Activated CD4-positive, alpha-beta T cell treated with anti-CD3 and anti-CD28 coated beads for 36 hours (primary cell): ENCODE measurements around the gene TP73. TPM values are rescaled to one million over a fixed set of nuclear protein-coding genes. Genes with fewer than 3 reads are reported as not detected.
"Not testable (repeated sequence)": the region's sequence is repeated elsewhere in the genome, so short reads cannot be mapped to it uniquely, and the experiment has no call there.

Source experiments
- ATAC-seq: fragments of 200-7000 bp; cut with Tn5 transposase; one replicate; pipeline ENCODE4 v1.10.0; 2021; ENCODE audit warnings: mild to moderate bottlenecking, moderate library complexity
- CTCF ChIA-PET: fragments of 350-600 bp; sonication (Branson Sonifier 250); formaldehyde crosslinking; loops from one replicate; lab custom pipeline; 2021; ENCODE audit warnings: antibody characterized with exemption; lab: Charles Lee
- POLR2A ChIA-PET: fragments of 350-600 bp; sonication (Branson Sonifier 250); formaldehyde crosslinking; loops from one replicate; lab custom pipeline; 2021; ENCODE audit warnings: antibody characterized with exemption, inconsistent platforms; lab: Charles Lee
- DNase-seq: peaks from one replicate; pipeline ENCODE4 v3.0.0-alpha.2; 2020
- H3K27ac Mint-ChIP-seq: one replicate; pipeline ENCODE4 v1.8.0; 2021; ENCODE audit warnings: mixed read lengths
- H3K27me3 Mint-ChIP-seq: one replicate; pipeline ENCODE4 v1.8.0; 2021; ENCODE audit warnings: mixed read lengths
- H3K36me3 Mint-ChIP-seq: one replicate; pipeline ENCODE4 v1.8.0; 2021; ENCODE audit warnings: low read depth, mixed read lengths
- H3K4me1 Mint-ChIP-seq: one replicate; pipeline ENCODE4 v1.8.0; 2021; ENCODE audit warnings: mixed read lengths
- H3K4me3 Mint-ChIP-seq: one replicate; pipeline ENCODE4 v1.8.0; 2021; ENCODE audit warnings: mild to moderate bottlenecking, moderate library complexity, mixed read lengths
- H3K9me3 Mint-ChIP-seq: one replicate; pipeline ENCODE4 v1.8.0; 2021; ENCODE audit warnings: low read depth, mixed read lengths
- intact Hi-C, 2 experiments: fragments of 100-400 bp; cut with DNase I in 1 of 2; cut with micrococcal nuclease in 1 of 2; formaldehyde crosslinking; loops; one replicate each; pipeline versions ENCODE4 v1.14.2 to v1.15.1; 2022 to 2024; cut with DNase I, micrococcal nuclease
- total RNA-seq, 2 experiments: library from RNA; stranded (reverse); gene quantifications; one replicate each; pipeline ENCODE4 v1.2.3, GENCODE V29; 2021

Gene TP73
- total RNA-seq, 2 experiments from 2014 or later = 0.32 to 0.40 TPM

GRCh38 chr1:3717715-3718601 is 65.6 kb downstream of the TP73 start:
- DNase-seq = peak; percentile 38
- peaks cover 1% of the 10 kb centered on the region for H3K27me3 Mint-ChIP-seq
- no peak overlapping the region for H3K4me3 Mint-ChIP-seq
- ChIA-PET POLR2A (no interaction called here), CTCF (no interaction called here)
- peaks cover 10% of the 10 kb centered on the region for H3K4me1 Mint-ChIP-seq
- no peaks in the 10 kb centered on the region for H3K9me3 Mint-ChIP-seq
- no peak overlapping the region for H3K27ac Mint-ChIP-seq
- H3K36me3 Mint-ChIP-seq = no peaks in the 10 kb centered on the region
- ATAC-seq = no peak
- intact Hi-C loops = no loop called here

- Mint-ChIP-seq H3K4me1 (peaks cover 10% of the 10 kb centered on the region), H3K9me3 (no peaks in the 10 kb centered on the region)
These were observed 66.4 kb downstream of the TP73 start for GRCh38 chr1:3718764-3719163.

DNA sequence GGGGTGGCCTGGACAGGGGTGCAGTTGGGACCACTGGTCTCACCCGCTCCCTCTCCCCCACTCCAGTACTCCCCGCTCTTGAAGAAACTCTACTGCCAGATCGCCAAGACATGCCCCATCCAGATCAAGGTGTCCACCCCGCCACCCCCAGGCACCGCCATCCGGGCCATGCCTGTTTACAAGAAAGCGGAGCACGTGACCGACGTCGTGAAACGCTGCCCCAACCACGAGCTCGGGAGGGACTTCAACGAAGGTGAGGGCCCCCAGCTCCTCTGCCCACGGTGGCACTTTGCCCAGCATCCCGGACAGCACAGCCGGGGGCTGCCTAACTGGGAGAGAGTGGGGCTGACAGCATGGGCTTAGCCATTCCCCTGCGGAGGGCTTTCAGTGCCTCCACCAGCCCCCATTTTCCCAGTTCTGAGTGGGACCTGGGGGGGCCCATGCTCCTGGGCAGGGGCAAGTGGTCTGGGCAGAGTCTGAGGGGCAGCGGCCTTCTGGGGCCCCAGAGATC is 69.7 kb downstream of the TP73 start:
- Mint-ChIP-seq H3K27me3 (peaks cover 2% of the 10 kb centered on the region), H3K9me3 (no peaks in the 10 kb centered on the region), H3K4me1 (peaks cover 10% of the 10 kb centered on the region), H3K4me3 (no peak overlapping the region), H3K36me3 (no peaks in the 10 kb centered on the region), H3K27ac (no peak overlapping the region)
- ChIA-PET POLR2A (no interaction called here), CTCF (no interaction called here)
- DNase-seq (no peak), ATAC-seq (no peak)
- intact Hi-C loops = loop anchor here in 1 of 2 experiments (10.0 kb wide), 2 partner anchors 157 to 227 kb away; no protein-coding TSS in a partner anchor

More at GRCh38 chr1:3718764-3719163, 66.4 kb downstream of the TP73 start:
- intact Hi-C loops = no loop called here
- ChIA-PET CTCF (no interaction called here), POLR2A (no interaction called here)
- DNase-seq (no peak), ATAC-seq (no peak)
- peaks cover 1% of the 10 kb centered on the region for H3K27me3 Mint-ChIP-seq
- H3K27ac Mint-ChIP-seq = no peak overlapping the region
- H3K36me3 Mint-ChIP-seq = no peaks in the 10 kb centered on the region
- H3K4me3 Mint-ChIP-seq = no peak overlapping the region

GRCh38 chr1:3722846-3723245 is 70.5 kb downstream of the TP73 start:
- intact Hi-C loops = loop anchor here in 1 of 2 experiments (10.0 kb wide), 2 partner anchors 158 to 228 kb away; no protein-coding TSS in a partner anchor
- ChIA-PET CTCF (no interaction called here), POLR2A (no interaction called here)
- ATAC-seq (no peak), DNase-seq (no peak)
- H3K9me3 Mint-ChIP-seq = no peaks in the 10 kb centered on the region
- peaks cover 2% of the 10 kb centered on the region for H3K27me3 Mint-ChIP-seq
- no peaks in the 10 kb centered on the region for H3K36me3 Mint-ChIP-seq
- H3K4me3 Mint-ChIP-seq = no peak overlapping the region
- H3K4me1 Mint-ChIP-seq = peaks cover 10% of the 10 kb centered on the region
- no peak overlapping the region for H3K27ac Mint-ChIP-seq

GRCh38 chr1:3724416-3725030 is 72.2 kb downstream of the TP73 start:
- ATAC-seq = peak; percentile 63
- H3K4me1 Mint-ChIP-seq, H3K27me3 Mint-ChIP-seq, H3K36me3 Mint-ChIP-seq, H3K4me3 Mint-ChIP-seq, H3K27ac Mint-ChIP-seq, H3K9me3 Mint-ChIP-seq, POLR2A ChIA-PET: not testable (repeated sequence)
- CTCF ChIA-PET = interaction anchor here (0.6 to 1.7 kb wide), 9 partner anchors 8 to 272 kb away, joined by 3 to 5 read pairs (median 3); no protein-coding TSS in a partner anchor
- DNase-seq = peak; percentile 88
- intact Hi-C loops = loop anchor here (1.0 to 10.0 kb wide), 8 partner anchors 30 to 271 kb away; no protein-coding TSS in a partner anchor

- CTCF ChIA-PET = interaction anchor here (0.6 to 1.3 kb wide), 4 partner anchors 9 to 233 kb away, joined by 3 read pairs; no protein-coding TSS in a partner anchor
- Mint-ChIP-seq H3K36me3 (no peaks in the 10 kb centered on the region), H3K27ac (no peak overlapping the region), H3K27me3 (peaks cover 2% of the 10 kb centered on the region), H3K9me3 (no peaks in the 10 kb centered on the region), H3K4me3 (no peak overlapping the region), H3K4me1 (peaks cover 3% of the 10 kb centered on the region)
- intact Hi-C loops = loop anchor here (2.0 to 10.0 kb wide), 3 partner anchors 31 to 231 kb away; no protein-coding TSS in a partner anchor
- POLR2A ChIA-PET = no interaction called here
- DNase-seq (no peak), ATAC-seq (no peak)
These were observed 73.0 kb downstream of the TP73 start for GRCh38 chr1:3725366-3725765.

GRCh38 chr1:3727042-3727824 is 74.9 kb downstream of the TP73 start:
- H3K9me3 Mint-ChIP-seq = no peaks in the 10 kb centered on the region
- H3K27me3 Mint-ChIP-seq = peaks cover 2% of the 10 kb centered on the region
- ATAC-seq (peak; percentile 49), DNase-seq (peak; percentile 61)
- no peaks in the 10 kb centered on the region for H3K4me1 Mint-ChIP-seq
- POLR2A ChIA-PET = no interaction called here
- H3K36me3 Mint-ChIP-seq = no peaks in the 10 kb centered on the region
- H3K27ac Mint-ChIP-seq = no peak overlapping the region
- CTCF ChIA-PET = interaction anchor here (0.6 to 1.3 kb wide), 3 partner anchors 18 to 55 kb away, joined by 3 to 5 read pairs (median 3); no protein-coding TSS in a partner anchor
- intact Hi-C loops = loop anchor here in 1 of 2 experiments (10.0 kb wide), 2 partner anchors 162 to 232 kb away; no protein-coding TSS in a partner anchor
- H3K4me3 Mint-ChIP-seq = no peak overlapping the region

DNA sequence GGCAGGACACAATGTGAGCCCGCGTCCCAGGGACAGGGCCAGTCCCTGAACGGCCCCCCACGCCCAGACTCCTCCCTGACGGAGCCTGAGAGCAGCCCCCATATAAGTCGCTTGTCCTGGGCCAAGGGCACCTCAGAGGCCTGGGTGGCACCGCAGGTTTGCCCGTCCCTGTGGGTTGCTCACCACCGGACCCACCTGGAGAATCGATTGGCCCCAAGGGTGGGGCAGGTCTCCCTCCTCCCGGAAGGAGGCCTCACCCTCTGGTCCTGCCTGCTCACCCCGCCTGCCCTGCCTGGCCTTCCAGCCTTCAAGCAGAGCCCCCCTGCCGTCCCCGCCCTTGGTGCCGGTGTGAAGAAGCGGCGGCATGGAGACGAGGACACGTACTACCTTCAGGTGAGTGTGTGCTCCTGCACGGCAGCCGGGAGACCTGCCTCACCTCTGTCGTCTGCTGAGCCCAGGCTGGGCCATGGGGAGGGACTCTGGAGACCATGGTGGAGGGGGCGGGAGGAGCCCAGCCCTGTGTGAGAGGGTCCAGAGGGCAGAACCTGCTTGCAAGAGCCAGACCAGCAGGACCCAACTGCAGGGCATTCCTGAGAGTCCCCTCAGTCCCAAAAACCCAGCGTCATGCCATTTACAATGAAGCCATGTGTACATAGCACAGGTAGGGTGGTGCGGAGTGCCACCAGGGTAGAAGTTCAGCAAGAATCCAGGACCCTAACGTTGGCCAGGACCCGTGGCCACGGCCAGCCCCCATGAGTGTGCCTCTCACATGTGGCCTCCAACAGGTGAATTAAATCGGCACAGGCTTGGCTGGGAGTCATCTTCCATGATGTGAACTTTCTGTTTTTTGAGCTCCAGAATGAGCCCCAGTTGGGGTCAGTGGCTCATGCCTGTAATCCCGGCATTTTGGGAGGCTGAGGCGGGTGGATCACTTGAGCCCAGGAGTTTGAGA is 75.8 kb downstream of the TP73 start:
- H3K4me3 Mint-ChIP-seq = no peak overlapping the region
- DNase-seq = no peak
- intact Hi-C loops = loop anchor here in 1 of 2 experiments (10.0 kb wide), 2 partner anchors 163 to 233 kb away; no protein-coding TSS in a partner anchor
- H3K9me3 Mint-ChIP-seq = no peaks in the 10 kb centered on the region
- no peak overlapping the region for H3K27ac Mint-ChIP-seq
- no peaks in the 10 kb centered on the region for H3K4me1 Mint-ChIP-seq
- ChIA-PET CTCF (interaction anchor here (0.6 to 1.3 kb wide), 3 partner anchors 17 to 54 kb away, joined by 3 to 5 read pairs (median 3); no protein-coding TSS in a partner anchor), POLR2A (no interaction called here)
- no peaks in the 10 kb centered on the region for H3K36me3 Mint-ChIP-seq
- peaks cover 2% of the 10 kb centered on the region for H3K27me3 Mint-ChIP-seq
- ATAC-seq = no peak

DNA sequence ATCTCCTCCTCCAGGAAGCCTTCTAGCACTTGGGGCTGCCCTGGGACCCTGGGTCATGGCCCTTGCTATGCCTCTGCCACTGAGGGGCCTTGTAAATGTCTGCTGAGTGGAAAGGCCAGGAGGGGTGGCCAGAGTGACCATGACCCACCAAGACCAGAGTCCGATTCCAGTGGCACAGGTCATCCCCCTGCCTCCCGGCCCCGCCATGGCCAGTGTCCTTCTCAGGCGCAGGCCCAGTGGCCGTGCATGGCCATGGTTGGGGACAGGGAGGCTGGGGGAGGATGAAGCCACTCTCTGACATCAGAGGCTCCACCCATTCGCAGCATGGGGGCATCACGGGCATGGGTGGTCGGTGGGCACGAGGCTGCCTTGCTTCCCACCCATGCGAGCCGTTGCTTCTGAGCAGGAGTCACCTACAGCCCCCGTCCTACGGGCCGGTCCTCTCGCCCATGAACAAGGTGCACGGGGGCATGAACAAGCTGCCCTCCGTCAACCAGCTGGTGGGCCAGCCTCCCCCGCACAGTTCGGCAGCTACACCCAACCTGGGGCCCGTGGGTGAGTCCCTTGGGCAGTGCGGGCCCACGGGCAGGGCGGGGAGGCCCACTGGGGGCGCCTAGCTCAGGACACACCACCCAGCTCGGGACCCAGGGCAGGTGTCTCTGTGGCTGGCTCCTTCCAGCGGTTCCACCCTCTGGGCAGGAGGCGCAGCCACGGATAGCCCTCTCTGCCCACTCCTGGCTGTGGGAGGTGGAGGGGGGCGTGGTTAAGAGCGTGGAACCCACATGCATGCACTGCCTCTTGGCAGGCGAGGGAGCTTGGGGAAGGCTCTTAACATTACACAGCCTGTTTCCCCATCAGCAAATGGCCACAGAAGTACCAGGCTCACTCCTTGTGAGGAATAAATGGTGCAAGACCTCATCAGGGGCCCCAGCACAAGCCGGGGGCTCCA is 77.6 kb downstream of the TP73 start:
- H3K27ac Mint-ChIP-seq = no peak overlapping the region
- POLR2A ChIA-PET = no interaction called here

More for the DNA sequence above, 77.6 kb downstream of the TP73 start:
- Mint-ChIP-seq H3K4me1 (no peaks in the 10 kb centered on the region), H3K9me3 (no peaks in the 10 kb centered on the region), H3K36me3 (no peaks in the 10 kb centered on the region), H3K4me3 (no peak overlapping the region), H3K27me3 (peaks cover 2% of the 10 kb centered on the region)
- CTCF ChIA-PET = interaction anchor here (0.7 kb wide), 1 partner anchor 228 kb away, joined by 3 read pairs; no protein-coding TSS in a partner anchor
- intact Hi-C loops = loop anchor here in 1 of 2 experiments (10.0 kb wide), 2 partner anchors 165 to 235 kb away; no protein-coding TSS in a partner anchor
- DNase-seq = no peak
- no peak for ATAC-seq
